ENCODE data around the gene CETP.

DNA sequence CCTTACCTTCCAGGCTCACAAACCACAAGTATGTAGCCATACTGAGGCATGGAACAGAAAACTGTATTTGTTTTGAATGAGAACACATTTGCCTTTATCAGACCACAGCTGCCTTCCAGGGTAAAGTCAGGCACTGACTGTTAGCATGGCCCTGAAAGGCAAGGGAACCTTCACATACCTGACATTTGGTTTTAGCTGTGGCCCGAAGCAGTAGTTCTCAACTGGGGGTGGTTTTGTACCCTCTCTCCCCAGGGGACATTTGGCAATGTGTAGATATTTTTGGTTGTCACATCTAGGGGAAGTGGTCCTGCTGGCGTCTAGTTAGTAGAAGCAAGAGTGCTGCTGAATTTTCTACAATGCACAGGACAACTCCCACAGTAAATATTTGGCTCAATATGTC is 20.7 kb upstream of the CETP start:
- TF ChIP-seq POLR2AphosphoS5 (IDR thresholded peaks at IDR 0.05), result no peak
- TF ChIP-seq, protein P1, sequence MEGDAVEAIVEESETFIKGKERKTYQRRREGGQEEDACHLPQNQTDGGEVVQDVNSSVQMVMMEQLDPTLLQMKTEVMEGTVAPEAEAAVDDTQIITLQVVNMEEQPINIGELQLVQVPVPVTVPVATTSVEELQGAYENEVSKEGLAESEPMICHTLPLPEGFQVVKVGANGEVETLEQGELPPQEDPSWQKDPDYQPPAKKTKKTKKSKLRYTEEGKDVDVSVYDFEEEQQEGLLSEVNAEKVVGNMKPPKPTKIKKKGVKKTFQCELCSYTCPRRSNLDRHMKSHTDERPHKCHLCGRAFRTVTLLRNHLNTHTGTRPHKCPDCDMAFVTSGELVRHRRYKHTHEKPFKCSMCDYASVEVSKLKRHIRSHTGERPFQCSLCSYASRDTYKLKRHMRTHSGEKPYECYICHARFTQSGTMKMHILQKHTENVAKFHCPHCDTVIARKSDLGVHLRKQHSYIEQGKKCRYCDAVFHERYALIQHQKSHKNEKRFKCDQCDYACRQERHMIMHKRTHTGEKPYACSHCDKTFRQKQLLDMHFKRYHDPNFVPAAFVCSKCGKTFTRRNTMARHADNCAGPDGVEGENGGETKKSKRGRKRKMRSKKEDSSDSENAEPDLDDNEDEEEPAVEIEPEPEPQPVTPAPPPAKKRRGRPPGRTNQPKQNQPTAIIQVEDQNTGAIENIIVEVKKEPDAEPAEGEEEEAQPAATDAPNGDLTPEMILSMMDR (IDR thresholded peaks at IDR 0.05), result no peak
- TF ChIP-seq POLR2A (IDR thresholded peaks at IDR 0.05; ENCODE audit: low read depth), result no peak
- no peak for TF ChIP-seq EP300 (IDR thresholded peaks at IDR 0.05)
